CD4-positive, alpha-beta T cell treated with Interleukin-1 beta for 1 hour (primary cell): ENCODE measurements around the gene FAM240A.

Experiments used
- DNase-seq, 2 donors: peaks; one replicate each; pipeline ENCODE4 v3.0.0-alpha.2; 2020 to 2022

The FAM240A gene

DNA sequence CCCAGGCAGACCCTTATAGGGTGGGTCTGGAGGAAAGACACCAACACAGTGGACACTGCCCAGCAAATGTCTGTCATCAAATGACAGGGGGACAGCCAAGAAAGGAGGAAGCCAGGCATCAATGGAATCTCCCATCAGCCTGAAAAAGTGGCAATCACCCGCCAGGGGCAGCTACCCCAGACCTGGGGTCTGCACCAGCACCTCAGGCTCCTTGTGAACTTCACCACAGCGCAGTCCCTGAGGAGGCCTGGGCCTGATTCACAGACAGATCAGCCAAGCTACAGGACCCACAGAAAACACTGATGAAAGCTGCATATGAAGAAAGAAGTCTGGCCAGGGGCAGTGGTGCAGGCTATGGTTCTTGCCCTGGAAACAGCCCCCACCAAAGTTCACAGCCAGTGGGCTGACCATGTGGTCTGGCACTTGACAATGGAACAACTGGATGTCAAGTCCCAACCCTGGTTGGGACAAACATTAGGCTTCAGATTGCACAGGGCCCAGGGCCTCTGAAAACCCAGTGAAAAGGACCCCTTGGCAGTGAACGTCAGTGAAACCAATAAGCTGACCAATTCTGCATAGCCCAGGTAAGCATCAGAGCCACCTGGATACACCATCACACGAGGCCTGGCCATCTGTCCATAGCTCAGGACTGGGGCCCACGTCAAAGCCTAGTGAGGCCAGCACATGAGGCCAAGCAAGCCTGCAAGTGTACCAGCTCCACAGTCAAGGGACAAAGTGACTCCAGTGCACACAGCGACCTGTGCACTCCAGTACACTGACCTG lies 52.1 kb downstream of the FAM240A start:
- DNase-seq: no peak

DNA sequence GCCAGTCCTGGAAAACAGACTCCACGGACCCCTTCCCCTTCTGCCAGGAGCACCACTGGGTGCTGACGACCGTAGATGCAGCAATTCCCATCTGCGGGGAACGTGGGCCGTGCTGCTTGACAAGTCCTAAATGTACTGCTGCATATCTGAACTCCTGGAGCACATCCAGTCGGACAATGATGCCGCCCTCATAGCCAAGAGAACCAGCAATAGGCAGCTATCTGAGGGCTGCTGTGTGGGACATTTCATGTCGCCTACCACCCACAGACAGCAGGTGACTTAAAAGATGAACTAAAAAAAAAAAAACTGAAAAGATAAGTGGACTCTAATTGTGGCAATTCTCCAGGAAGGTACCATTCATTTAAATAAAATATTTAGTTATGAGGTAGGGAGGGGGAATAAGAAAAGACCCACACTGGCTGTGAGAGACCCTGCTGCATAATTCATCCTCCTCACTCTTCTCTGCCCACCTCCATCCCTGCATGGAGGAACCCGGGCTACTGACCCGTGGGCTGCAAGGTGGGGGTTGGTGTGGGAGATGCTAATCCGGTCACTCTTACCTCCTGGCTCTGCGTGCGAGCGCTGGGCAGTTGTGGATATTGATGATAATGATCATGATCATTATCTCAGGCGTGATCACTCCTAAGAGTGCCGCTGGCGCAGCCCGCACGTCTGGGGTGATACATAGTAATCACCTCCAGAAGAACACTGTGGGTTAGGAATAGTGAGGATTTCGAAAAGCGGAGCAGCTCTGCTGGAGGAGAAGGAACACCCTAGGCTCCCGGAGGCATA lies 52.8 kb downstream of the FAM240A start:
- no peak for DNase-seq

DNA sequence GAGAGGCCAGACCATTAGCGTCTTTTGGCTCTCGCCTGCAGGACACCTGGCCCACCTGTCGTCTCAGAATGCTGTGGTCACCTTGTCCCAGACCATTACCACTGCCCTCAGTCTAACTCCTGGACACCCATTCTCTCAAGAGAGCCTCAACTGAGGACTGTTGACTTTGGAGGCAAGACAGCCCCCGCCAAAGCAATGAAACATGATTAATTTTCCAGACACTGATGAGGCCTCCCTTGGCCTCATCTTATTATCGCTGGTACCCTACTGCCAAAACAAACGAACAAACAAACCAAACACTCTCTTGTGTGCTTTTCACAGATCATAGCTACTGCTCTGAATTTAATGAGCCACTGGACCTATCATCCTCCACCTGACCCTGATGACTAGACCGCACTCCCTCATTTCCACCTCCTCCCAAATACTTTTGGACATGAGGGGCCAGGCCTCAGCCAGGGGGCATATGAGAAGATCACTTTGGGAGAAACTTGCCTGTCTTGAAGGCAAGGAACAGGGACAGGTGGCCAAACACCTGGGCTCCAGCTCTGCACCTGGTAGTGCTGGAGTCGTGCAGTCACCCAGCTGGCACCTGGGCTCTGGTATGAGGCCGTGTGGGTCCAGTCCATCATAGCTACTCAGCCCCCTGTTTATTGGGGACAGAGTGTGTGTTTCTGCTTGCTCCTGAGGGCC lies 53.6 kb downstream of the FAM240A start:
- DNase-seq: no peak

DNA sequence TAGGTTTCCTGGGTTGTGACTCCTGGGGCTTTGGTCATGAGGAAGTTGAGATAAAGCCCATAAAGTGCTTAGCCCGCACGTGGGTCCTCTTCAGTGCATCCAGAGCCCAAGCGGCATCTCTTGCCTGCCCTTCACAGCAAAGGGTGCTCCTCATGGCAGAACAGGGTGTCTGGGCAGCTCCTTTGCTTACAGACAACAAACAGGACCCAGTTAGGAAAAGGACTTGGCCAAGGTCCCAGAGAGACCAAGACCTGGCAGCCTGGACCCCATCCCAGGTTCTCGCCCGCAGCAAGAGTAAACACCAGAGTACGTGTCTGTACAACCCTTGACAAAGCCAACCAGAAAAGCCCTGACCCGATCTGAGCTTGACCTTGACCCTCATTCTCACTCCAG lies 54.1 kb downstream of the FAM240A start:
- DNase-seq: no peak

DNA sequence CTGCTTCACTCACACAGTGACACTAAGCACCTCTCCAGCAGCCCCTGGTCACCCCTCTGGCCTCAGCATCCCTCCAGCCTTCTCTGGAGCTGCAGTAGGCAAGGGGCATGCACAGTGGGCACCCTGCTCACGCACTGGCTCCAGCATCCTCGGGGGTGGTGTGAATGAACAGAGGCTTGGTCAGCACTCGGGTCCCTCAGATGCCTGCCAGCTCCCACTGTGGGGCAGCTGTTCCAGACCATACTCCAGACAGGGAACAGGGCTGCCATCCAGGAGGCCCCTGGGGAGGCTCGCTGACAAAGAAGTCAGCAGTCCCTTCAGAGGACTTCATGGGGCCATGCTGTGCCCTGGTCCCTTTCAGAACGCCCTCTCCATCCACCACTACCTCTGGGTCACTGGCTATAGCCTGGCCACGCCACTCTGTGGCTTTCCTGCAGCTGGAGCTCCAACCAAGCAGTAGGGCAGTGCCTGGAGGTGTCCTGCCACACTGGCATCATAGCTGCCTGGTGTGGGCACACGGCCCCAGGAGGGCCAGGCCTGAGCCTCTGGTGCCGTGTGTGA lies 54.8 kb downstream of the FAM240A start:
- DNase-seq: no peak

DNA sequence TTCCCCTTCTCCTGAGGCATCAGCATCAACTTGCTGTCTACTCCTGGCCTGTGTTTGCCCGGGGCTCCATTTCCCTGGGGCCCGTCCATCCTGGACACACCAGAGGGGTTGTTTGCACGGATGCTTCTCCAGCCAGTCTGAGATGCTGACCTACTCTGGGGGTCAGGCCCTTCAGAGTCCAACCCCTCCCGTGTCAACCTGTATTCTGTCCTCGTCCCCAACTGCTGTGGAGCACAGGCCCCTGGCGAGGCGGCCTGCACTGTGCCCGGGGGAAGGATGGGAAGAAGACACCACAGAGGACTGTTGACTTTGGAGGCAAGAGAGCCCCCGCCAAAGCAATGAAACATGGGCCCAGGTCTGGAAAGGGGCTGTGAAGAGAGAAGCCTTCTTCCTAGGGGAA lies 55.3 kb downstream of the FAM240A start:
- DNase-seq: no peak

DNA sequence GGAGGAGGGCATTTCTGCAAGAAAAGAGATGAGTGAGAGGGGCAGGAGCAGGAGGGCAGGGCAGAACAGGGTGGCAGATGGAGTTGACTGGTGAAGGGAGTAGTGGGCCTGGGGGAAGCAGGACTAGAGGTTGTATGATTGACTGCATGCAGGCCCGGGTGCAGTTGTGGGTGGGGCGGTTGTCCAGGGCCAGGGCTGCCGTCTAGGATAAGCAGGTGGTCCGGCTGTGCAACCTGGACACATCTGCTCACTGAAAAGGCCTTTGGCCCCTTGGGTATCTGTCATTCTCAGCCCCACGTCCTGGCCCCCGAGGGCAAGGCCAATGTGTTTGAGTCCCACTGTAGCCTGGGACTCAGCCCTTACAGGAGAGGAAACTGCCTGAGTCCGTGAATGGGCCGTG lies 55.8 kb downstream of the FAM240A start:
- DNase-seq: no peak

DNA sequence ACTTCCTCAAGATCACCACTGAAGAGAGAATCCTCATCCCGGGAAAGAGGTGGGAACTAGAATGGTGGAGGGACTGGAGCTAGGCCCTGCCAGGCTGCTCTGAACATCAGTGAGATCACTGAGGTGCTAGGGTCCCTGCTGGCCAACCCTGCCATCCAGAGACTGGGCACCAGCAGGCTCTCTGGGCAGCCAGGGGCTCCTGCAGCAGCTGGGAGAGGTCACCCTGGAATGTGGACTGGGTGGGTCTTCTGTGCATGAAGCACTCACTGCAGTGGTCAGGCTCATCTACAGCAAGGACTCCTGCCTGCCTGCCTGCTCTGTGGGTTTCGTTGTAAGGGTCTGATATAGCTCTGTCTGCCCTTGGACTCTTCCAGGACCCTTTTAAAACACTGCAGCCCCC lies 56.3 kb downstream of the FAM240A start:
- no peak for DNase-seq

DNA sequence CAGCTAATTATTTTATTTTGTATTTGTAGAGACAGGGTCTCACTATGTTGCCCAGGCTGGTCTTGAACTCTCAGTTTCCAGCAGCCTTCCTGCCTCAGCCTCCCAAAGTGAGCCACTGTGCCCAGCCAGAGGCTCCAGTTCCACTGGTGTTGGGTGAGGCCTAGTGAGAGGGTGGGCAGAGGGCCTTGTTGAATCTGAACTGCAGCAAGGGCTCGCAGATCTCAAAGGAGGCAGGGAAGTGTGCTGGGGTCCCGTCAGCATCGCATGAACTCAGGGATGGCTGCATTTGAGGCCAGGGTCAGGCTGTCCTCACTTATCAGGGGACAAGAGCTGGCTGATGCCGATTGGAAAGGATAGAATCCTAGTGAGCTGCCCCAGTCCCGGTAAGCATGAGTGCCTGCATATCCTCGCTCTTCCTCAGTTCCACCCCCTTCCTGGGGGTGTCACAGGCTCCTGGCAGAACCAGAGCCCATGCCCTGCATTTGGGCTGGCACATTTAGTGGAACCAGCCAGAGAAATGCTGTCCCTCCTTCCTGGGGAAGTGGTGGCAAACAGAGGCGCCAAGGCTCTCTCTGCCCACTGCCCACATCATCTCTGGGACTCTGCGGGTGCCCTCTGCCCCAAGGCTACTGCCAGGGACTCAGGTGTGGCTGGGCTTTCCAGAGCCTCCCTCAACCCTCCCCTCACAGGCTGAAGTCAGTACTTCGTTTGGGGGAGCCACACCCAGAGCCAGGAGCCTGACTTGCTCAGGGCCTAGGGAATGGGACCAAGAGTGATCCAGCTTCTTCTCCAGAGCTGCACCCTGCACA lies 57.1 kb downstream of the FAM240A start:
- DNase-seq: no peak

DNA sequence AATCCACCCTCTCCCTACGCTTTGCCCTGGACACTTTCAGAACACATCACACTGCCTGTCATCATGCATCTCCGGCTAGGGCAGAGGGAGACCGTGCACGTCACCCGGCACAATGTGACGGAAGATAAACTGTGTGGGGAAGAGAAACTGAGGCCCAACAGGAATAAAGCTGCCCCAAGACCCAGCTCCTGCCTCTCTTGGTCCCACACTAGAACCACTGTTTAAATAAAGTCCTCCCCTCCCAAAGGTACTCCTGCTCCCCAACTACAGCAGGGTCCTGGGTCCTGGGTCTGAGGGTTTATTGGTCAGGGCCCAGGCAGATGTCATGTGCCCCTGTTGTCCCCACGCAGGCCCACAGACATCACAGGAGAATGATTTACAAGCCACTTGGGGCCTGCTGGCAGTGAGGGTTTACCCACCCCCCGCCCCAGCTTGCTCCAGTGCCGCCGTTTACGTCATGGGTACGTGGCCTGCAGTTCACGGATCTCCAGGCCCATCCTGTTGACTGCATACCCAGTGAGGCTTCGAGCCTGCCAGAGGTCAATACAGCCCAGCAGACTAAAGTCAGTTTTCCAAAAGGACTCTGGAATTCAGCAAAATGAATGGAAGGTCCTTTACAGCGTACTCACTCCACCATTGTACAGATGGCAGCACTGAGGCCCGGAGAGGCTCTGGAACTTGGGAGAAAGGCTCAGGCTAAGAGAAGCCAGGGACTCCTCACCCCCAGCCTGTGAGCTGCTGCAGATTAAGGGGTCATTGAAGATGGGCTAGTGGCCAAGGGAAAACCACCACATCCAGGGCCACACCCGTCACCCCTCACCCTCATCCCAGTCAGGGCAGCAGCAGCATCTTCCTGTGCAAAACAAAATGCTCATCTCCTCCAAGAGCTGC lies 57.9 kb downstream of the FAM240A start:
- DNase-seq: no peak

DNA sequence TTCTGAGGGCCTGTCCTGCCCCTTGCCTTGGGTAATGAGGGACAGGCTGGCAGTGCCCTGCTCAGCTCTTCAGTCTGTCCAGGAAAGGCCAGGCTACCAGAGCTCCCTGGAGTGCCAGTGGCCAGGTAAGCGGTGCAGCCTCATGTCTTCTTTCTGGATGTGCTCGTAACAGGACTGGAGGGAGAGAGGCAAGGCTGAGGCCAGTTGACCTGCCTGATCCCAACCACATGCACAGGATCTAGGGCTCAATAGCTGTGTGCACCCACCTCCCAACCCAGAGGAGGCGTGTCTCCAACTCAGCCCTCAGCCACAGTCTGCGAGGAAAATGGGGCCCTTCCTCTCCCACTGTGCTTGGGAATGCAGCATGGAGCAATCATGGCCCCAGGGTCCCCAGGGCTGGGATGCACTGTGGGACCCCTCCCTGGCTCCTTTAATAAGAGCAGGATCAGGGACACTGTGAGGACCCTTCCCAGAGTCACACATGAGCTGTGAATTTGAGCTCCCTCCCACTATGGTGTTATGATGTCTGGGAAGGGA lies 58.6 kb downstream of the FAM240A start:
- DNase-seq: no peak

DNA sequence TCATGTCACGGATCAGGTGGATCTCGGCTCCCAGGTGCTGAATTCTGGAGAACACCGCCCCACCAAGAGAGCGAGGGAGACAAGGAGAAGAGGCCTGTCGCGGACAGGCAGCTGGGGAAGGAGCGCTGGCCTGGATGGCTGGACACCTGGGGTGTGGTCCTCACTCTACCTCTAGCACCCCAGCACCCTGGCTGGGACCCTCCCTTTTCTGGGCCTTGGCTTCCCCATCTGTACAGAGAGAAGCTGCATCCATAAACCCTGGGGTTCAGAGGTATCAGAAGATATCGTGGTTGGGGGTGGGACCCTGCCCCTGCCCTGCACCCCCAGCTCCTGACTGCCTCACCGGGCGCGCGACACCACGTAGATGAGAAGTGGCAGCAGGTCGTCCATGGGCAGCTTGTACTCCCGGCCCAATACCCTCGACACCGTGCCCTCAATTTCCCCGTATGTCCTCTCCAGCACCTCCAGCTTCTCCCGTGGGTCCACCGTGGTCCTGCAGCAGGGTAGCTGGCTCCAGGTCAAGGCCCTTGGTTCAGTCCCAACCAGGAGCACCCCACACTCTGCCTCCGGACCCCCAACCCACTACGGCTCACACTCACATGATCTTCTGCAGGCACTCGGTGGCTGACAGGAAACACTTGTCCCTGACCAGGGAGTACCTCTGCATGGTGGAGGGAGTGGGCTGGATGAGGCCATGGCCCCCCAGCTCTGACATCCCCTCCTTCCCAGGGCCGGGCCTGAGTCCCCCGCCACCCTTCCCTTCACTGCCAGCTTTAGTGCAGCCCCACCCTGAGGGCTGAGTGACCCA lies 59.4 kb downstream of the FAM240A start:
- DNase-seq: no peak

DNA sequence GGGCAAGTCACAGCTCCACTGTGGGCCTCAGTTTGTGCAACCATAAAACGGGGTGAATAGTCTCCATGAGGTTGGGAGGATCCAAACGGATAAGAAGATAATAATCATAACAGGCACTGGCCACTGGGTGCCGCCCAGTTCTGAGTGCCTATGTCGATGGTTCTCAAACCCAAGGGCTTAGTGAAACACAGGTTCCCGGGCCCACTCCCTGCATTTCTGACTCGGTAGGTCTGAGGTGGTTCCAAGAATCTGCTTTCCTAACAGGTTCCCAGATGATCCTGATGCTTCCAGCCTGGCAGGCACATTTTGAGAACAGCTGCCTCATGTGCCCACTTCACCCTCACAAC lies 60.0 kb downstream of the FAM240A start:
- no peak for DNase-seq

DNA sequence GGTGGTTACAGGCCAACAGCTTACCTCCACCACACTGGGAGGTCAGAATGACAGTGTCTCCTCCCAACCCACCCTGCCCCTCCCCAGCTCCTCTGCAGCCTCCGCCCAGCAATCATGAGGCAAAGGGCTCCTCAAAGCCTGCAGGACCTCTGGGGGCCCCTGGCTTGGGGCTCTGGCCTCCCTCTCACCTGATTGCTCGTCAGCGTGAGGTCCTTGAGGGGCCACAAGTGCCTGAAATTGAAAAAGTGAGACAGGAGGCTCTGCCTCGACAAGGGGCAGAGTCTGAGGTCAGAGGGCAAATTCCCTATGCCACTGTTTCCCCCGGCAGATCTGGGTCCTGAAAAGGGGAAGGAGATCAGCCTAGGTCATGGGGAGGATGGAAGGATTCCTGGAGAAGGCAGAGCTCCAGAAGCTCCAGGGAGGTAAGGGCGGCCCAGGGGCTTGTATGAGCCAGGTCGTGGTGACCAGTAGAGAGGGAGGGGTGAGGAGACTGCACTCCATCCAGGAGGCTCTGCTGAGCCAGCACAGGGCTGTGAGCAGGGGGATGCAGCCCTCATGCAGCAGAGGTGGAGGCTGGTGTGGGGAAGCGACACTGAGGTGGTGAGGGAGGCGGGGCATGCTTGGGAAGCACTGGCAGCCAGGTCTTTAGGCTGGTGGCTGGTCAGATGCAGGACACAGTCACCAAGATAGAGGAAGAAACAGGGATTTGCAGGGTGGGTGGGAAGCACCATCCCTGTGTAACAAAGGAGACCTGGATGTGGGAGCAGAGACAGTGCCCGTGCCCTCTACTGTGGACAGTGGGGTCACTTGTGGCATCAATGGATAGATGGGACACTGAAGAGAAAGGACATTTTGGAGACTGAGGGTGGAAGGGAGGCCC lies 61.1 kb downstream of the FAM240A start:
- no peak for DNase-seq

DNA sequence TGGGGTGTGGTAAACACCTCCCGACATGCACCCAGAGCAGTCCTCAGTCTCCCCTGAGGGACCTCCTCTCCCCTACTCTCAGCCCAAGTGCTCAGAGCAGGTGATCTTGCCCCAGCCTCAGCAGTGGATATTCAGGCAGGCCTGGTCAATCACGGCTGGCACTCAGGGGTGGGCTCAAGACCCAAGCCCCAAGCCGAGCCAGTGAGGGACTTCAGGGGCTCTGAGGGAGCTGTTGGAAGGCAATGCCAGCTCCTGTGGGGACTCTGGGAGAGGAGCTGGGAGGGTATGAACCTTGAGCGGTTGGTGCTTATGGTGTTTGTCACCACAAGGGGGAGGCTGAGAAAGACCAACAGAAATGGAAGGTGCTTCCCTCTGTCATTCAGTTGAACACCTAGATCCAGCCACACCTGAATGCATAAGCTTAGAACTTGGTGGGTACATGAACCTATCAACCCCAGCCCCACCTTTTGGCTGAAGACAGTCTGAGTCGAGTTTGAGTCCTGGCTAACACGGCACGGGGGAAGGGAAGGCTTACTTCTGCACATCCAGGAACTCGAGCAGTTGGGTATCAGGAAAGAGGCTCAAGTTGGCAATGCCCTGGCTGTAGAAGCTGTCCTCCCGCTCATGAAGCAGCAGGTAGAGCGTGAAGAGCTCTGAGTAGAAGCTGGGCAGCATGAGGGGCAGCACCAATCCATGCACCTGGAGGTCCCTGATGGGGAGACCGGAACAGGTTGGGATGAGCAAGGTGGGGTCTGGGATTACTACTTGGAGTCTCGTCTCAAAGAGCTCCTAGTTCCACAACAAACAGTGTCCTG lies 61.9 kb downstream of the FAM240A start:
- no peak for DNase-seq

DNA sequence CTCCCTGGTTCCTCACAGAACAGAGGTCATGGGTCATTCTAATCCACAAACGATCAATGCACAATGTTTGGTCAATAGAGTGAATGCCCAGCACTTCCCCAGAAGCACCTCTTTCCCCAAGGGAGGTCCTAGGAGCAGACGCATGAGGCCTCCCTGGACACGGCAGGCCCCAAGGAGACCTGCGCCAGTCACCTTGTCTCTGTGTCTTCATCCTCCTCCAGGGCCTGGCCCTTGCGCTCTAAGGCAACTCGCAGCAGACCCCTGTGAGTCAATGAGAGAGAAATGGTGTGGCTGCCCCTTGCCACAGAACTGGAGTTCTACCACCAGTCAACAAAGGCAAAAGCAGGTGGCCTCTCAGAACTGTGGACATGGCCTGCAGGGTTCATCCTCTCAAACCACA lies 63.1 kb downstream of the FAM240A start:
- DNase-seq: no peak
